AG04449 (cell line): Measurements from ENCODE around the gene GRIN3B.
"Not testable (repeated sequence)": the region's sequence is repeated elsewhere in the genome, so short reads cannot be mapped to it uniquely, and the experiment has no call there.

ENCODE experiments used
- CTCF ChIA-PET: fragments of 350-600 bp; formaldehyde crosslinking; extraction: SDS; loops from one replicate; lab custom pipeline; 2021; ENCODE audit warnings: antibody characterized with exemption; lab: Yijun Ruan, JAX
- POLR2A ChIA-PET: fragments of 400-600, 350-600 bp; formaldehyde crosslinking; extraction: SDS; loops from one replicate; lab custom pipeline; 2020; ENCODE audit warnings: antibody characterized with exemption, inconsistent platforms; lab: Yijun Ruan, JAX
- DNase-seq: peaks from one replicate; pipeline ENCODE4 v3.0.0-alpha.2; 2010; ENCODE audit warnings: low read depth, low spot score
- H3K4me3 ChIP-seq: 2 replicates; pipeline ENCODE4 v1.5.1; 2011; ENCODE audit warnings: low read depth, mild to moderate bottlenecking, control low read depth, low read length
- TF ChIP-seq, protein P1 (sequence below): IDR thresholded peaks from one replicate; pipeline ENCODE4 v1.5.1; 2011; ENCODE audit warnings: mild to moderate bottlenecking, moderate library complexity, low read length, control low read depth, inconsistent platforms; ENCODE audit not compliant: insufficient read depth; ENCODE audit errors: missing control alignments

The GRIN3B gene

DNA sequence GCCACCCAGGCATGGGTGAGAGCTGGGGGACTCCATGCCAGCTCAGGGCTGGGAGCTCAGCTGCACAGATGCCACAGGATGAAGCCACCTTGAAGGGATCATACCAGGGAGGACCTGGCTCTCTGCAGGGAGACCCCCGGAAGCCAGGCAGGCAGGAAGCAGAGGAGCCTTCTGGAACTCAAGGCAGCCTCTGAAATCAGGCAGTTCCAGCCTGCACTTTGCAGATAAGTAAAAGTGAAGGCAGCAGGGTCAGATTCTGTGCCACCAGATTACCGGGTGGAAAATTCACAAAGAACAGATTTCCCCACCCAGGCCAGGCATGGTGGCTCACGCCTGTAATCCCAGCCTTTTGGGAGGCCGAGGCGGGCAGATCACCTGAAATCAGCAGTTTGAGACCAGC, 18.2 kb downstream of the GRIN3B start:
- ChIA-PET CTCF (interaction anchor here (1.5 to 1.8 kb wide), 2 partner anchors 13 to 249 kb away, joined by 4 to 8 read pairs; no protein-coding TSS in a partner anchor), POLR2A (interaction anchor here (0.8 kb wide), 1 partner anchor 14 kb away, joined by 3 read pairs; no protein-coding TSS in a partner anchor)
- DNase-seq = no peak
- TF ChIP-seq, protein P1, sequence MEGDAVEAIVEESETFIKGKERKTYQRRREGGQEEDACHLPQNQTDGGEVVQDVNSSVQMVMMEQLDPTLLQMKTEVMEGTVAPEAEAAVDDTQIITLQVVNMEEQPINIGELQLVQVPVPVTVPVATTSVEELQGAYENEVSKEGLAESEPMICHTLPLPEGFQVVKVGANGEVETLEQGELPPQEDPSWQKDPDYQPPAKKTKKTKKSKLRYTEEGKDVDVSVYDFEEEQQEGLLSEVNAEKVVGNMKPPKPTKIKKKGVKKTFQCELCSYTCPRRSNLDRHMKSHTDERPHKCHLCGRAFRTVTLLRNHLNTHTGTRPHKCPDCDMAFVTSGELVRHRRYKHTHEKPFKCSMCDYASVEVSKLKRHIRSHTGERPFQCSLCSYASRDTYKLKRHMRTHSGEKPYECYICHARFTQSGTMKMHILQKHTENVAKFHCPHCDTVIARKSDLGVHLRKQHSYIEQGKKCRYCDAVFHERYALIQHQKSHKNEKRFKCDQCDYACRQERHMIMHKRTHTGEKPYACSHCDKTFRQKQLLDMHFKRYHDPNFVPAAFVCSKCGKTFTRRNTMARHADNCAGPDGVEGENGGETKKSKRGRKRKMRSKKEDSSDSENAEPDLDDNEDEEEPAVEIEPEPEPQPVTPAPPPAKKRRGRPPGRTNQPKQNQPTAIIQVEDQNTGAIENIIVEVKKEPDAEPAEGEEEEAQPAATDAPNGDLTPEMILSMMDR = no peak
- H3K4me3 ChIP-seq = peak overlapping the region; percentile 15; the same call in 1 of the 2 replicates

GRCh38 chr19:1018932-1019615, 18.9 kb downstream of the GRIN3B start:
- POLR2A ChIA-PET = interaction anchor here (0.8 kb wide), 1 partner anchor 15 kb away, joined by 3 read pairs; no protein-coding TSS in a partner anchor
- peak overlapping the region; percentile 98 for H3K4me3 ChIP-seq
- CTCF ChIA-PET = interaction anchor here (0.9 to 1.8 kb wide), 7 partner anchors 9 to 249 kb away, joined by 3 to 8 read pairs (median 4); no protein-coding TSS in a partner anchor
- no peak for DNase-seq
- TF ChIP-seq, protein P1 = no peak

DNA sequence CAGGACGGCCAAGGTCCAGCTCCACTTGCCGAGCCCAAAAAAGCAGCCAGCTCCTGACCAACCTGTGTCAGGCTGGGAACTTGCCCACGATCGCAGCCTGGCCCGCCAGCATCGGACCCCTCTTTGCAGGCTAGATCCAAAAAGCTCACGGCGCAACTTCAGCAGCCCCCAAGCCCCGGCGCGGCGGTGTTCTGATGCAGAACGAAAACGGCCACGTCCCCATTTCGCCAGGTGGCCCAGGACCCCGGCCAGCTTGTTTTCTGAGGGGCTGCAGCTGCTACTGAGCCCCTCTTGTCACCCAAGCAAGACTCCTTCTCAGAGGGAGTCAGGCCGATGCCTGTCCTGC, 19.4 kb downstream of the GRIN3B start:
- no peak for DNase-seq
- ChIA-PET POLR2A (no interaction called here), CTCF (interaction anchor here (0.9 to 1.8 kb wide), 7 partner anchors 10 to 248 kb away, joined by 3 to 8 read pairs (median 4); no protein-coding TSS in a partner anchor)
- H3K4me3 ChIP-seq = peak overlapping the region; percentile 98
- TF ChIP-seq, protein P1 = no peak

DNA sequence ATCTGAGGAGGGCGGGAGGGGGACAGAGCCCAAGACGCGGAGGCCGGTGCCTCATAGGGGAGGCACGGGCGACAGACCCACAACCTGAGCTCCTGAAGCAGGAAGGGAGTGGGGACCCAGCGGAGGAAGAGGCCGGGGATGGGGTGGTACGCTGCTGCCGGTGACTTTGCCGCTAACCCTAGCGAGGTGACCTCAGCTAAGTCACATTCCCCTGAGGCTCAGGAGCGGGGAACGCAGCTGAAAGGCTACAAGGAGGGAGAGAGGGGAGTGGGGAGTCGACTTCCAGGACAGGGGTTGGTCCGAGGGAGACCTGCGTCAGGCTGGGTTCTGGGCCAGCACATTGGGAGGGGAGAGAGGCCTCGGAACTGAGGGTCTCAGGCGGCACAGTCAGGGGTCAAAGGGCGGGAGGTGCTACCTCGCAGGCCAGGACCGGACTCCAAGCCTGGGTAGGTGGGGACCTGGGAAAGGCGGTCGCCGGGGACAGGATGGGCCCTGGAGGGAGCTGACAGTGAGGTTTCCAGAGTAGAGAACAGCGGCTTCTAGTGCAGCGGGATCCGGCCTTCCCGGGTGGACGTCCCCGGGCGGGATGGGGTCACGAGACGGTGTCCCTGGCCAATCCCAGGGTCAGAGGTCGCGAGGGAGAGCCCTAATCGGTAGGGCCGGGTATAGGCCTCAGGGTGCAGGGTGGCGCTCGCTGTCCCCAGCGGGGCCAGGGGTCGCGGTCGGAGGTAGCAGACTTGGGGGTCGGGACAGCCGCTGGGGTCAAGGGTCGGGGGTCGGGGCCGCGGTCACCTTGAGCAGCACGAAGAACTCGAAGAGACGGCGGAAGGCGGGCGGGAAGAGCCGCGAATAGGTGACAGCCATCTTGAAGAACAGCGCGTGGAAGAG, 20.0 kb downstream of the GRIN3B start:
- H3K4me3 ChIP-seq = peak overlapping the region; percentile 98
- POLR2A ChIA-PET = interaction anchor here (1.2 kb wide), 1 partner anchor 10 kb away, joined by 4 read pairs; no protein-coding TSS in a partner anchor
- CTCF ChIA-PET = interaction anchor here (0.9 to 1.8 kb wide), 7 partner anchors 10 to 248 kb away, joined by 3 to 8 read pairs (median 4); no protein-coding TSS in a partner anchor
- TF ChIP-seq, protein P1 = no peak
- no peak for DNase-seq

- peak within 1 kb of the TSS; percentile 98 for H3K4me3 ChIP-seq
- ChIA-PET POLR2A (interaction anchor here (0.6 to 1.2 kb wide), 6 partner anchors 11 to 248 kb away, joined by 3 to 5 read pairs (median 4); partner anchors contain the start of genes CIRBP and WDR18), CTCF (interaction anchor here (1.0 to 1.8 kb wide), 3 partner anchors 22 to 99 kb away, joined by 3 to 4 read pairs (median 4); no protein-coding TSS in a partner anchor)
- TF ChIP-seq, protein P1 = no peak
- DNase-seq = peak; percentile 71
Observed at GRCh38 chr19:1020868-1021425, 20.7 kb downstream of the GRIN3B start, which contains the start of gene TMEM259. Gene TMEM259, minus strand, starts transcription at chr19:1021123. Its CDS starts 127 bp downstream, at chr19:1020996.

GRCh38 chr19:1023883-1024188, 23.6 kb downstream of the GRIN3B start:
- POLR2A ChIA-PET, H3K4me3 ChIP-seq, DNase-seq: not testable (repeated sequence)
- CTCF ChIA-PET = interaction anchor here (1.3 to 1.7 kb wide), 2 partner anchors 171 to 221 kb away, joined by 4 to 6 read pairs; no protein-coding TSS in a partner anchor

DNA sequence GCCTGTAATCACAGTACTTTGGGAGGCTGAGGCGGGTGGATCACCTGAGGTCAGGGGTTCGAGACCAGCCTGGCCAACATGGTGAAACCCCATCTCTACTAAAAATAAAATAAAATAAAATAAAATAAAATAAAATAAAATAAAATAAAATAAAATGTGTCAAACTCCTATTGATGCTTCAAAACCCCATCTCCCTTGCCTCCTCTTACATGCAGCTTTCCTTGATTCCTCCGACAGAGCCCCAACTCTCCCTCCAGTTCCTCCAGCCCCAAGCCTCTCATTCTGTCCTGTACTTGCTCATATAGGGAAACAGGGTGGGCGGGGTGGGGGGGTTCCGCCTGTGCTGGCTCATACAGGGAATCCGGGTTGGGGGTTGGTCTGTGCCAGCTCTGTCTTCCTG, 24.9 kb downstream of the GRIN3B start:
- H3K4me3 ChIP-seq, DNase-seq: not testable (repeated sequence)
- ChIA-PET CTCF (interaction anchor here (1.1 to 4.2 kb wide), 4 partner anchors 15 to 219 kb away, joined by 3 to 19 read pairs (median 7); partner anchors contain the start of gene ABCA7), POLR2A (interaction anchor here (1.9 kb wide), 1 partner anchor 244 kb away, joined by 4 read pairs; the partner anchor contains the start of gene CIRBP)
